GM06990 (cell line): ENCODE data around the gene CELA3B.
"Not testable (repeated sequence)": the region's sequence is repeated elsewhere in the genome, so short reads cannot be mapped to it uniquely, and the experiment has no call there.

Experiments used
- DNase-seq: peaks from one replicate; pipeline ENCODE4 v3.0.0-alpha.2; 2011; ENCODE audit not compliant: insufficient read length; ENCODE audit errors: extremely low read depth
- H3K27me3 ChIP-seq: replicated peaks from 2 replicates; pipeline ENCODE4 v1.6.0; 2011; ENCODE audit warnings: low read length; ENCODE audit not compliant: control insufficient read depth, insufficient read depth
- H3K36me3 ChIP-seq: 2 replicates; pipeline ENCODE4 v1.5.1; 2011; ENCODE audit warnings: low read length; ENCODE audit not compliant: control insufficient read depth, insufficient read depth
- H3K4me3 ChIP-seq: replicated peaks from 2 replicates; pipeline ENCODE4 v1.5.1; 2011; ENCODE audit warnings: low read depth, mild to moderate bottlenecking, control low read depth, low read length
- CTCF ChIP-seq: IDR thresholded peaks from 2 replicates; pipeline ENCODE4 v1.5.1; 2011; ENCODE audit warnings: low read length, control low read depth, mild to moderate bottlenecking, inconsistent platforms; ENCODE audit not compliant: insufficient read depth, poor library complexity, severe bottlenecking

Gene CELA3B

GRCh38 chr1:21941370-21941769, 35.5 kb upstream of the CELA3B start:
- no peak for TF ChIP-seq CTCF
- Histone ChIP-seq H3K27me3 (no peaks in the 10 kb centered on the region; the same call in none of the 2 replicates), H3K4me3 (no peak overlapping the region), H3K36me3 (no peaks in the 10 kb centered on the region)
- DNase-seq = no peak

- DNase-seq = no peak
- Histone ChIP-seq H3K4me3 (no peak overlapping the region), H3K27me3 (no peaks in the 10 kb centered on the region), H3K36me3 (no peaks in the 10 kb centered on the region)
- TF ChIP-seq CTCF = no peak
These were observed 34.4 kb upstream of the CELA3B start for GRCh38 chr1:21942464-21942863.

GRCh38 chr1:21942959-21943640, 33.7 kb upstream of the CELA3B start:
- not testable (repeated sequence) for DNase-seq, H3K27me3 ChIP-seq, H3K36me3 ChIP-seq, H3K4me3 ChIP-seq

GRCh38 chr1:21944733-21945073, 32.1 kb upstream of the CELA3B start:
- Histone ChIP-seq H3K4me3 (no peak overlapping the region), H3K36me3 (no peaks in the 10 kb centered on the region), H3K27me3 (no peaks in the 10 kb centered on the region)
- no peak for DNase-seq
- no peak for TF ChIP-seq CTCF

GRCh38 chr1:21946836-21947587, 29.8 kb upstream of the CELA3B start:
- H3K27me3 ChIP-seq = no peaks in the 10 kb centered on the region
- H3K4me3 ChIP-seq = no peak overlapping the region
- no peak for DNase-seq
- no peaks in the 10 kb centered on the region for H3K36me3 ChIP-seq
- TF ChIP-seq CTCF = no peak

- no peaks in the 10 kb centered on the region for H3K36me3 ChIP-seq
- H3K4me3 ChIP-seq = no peak overlapping the region
- H3K27me3 ChIP-seq = no peaks in the 10 kb centered on the region
- TF ChIP-seq CTCF = no peak
- DNase-seq = no peak
These were observed 26.1 kb upstream of the CELA3B start for GRCh38 chr1:21950734-21951133.
